Measurements from ENCODE around the gene STS.

The STS gene

DNA sequence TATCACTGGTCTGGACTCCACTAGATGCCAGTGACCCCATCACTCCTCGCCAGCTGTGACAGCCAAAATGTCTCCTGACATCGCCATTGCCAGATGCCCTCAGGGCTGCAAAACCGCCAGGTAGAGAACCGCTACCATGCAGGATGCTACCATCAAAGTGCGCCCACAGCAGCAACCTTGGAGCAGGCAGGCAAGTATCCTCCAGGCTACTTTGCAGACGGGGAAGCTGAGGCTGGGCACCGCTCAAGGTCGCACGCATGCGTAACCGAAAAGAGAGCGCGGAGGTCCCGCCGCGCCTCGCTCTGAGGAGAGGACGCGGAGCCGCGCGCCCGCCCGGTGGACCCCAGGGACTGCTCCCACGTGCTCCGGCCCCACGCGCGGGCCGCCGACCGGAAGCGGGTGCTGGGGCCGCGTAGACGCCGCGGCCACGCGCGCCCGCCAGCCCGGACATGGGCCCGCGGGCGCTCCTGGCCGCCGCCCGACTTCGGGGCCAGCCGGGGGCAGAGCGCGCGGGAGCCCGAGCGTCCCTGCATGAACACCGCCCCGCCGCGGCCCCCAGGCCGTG is at the start of gene STS:
Gene STS, plus strand, starts transcription at position 300 of the 565 bp plus-strand sequence. CDS start 105,488 bp downstream, outside the sequence.
- peak; percentile 4 for DNase-seq

DNA sequence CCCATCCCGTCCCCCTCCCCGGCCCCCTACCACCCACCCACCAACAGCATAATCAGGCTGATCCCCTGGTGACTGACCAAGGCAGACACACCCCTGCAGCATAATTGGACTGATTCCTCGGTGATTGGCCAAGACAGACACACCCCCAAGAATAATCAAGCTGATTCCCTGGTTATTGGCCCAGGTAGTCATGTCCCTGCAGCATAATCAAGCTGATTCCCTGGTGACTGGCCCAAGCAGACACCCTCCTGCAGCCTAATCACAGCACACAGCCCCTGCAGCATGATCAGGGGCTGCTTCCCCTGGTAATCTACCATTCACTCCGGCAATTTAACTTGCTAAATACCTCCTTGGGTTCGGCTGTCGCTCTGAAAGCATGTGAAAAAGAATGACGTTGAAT is 47.5 kb upstream of the STS start:
- DNase-seq: no peak

DNA sequence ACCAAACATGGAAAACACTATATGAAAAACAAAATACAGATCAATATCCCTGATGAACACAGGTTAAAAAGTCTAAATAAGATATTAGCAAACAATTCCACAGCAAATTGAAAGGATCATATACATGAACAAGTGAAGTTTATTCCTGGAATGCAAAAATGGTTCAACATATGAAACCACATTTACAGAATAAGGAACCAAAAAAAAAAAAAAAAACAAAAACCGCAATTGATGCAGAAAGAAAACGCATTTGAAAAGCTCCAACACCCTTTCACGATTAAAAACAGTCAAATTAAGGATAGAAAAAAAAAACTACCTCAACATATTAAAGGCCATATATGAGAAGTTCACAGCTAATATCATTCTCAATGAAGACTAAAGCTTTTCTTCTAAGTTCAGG is 45.4 kb upstream of the STS start:
- no peak for DNase-seq

- DNase-seq: no peak
Measured at GRCh38 chrX:7106649-7107048, 40.9 kb upstream of the STS start.

- no peak for DNase-seq
Measured at GRCh38 chrX:7108030-7108429, 39.5 kb upstream of the STS start.

GRCh38 chrX:7109049-7109531 is 38.4 kb upstream of the STS start:
- DNase-seq: no peak

- DNase-seq: no peak
Measured at GRCh38 chrX:7109838-7110793, 37.4 kb upstream of the STS start.

- no peak for DNase-seq
Measured at GRCh38 chrX:7110821-7111276, 36.7 kb upstream of the STS start.

DNA sequence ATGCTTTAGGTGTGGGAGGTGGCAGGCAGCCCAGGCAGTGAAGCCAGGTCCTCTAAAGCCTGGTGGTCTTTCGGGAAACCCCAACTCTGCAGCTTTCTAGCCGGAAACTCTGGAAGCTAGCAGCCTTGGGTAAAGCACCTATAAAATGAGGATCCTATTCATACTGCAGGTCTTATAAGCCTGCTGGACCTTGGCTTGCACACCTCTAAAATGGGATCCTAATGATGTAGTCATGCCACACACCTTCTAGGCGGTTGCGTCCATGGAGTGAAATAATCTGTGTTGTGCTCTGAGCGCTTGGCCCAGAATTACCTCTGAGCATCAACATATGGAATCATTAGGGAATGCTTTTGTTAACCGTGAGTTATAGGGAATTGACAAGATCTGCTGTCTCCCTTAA is 36.0 kb upstream of the STS start:
- DNase-seq: no peak

DNA sequence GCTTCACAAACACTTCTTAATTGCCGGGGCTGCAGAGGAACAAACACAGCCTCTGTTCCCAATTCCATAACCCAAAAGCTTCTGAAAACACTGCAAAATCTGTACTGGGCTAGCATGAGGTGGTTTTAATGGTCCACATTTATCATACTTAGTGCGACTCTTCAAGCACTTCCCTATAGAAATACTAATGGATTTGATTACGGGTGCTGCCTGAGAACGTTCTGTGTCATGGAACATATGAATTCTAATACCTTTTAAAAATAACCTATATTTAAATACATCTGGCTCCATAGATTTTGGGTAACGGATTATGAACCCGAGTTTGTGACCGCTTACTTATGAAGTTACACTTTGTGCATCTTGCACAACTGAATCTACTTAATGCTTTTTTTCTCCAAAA is 35.4 kb upstream of the STS start:
- DNase-seq: no peak

GRCh38 chrX:7115557-7115956 is 32.0 kb upstream of the STS start:
- DNase-seq: no peak

GRCh38 chrX:7116081-7116480 is 31.4 kb upstream of the STS start:
- DNase-seq: no peak

DNA sequence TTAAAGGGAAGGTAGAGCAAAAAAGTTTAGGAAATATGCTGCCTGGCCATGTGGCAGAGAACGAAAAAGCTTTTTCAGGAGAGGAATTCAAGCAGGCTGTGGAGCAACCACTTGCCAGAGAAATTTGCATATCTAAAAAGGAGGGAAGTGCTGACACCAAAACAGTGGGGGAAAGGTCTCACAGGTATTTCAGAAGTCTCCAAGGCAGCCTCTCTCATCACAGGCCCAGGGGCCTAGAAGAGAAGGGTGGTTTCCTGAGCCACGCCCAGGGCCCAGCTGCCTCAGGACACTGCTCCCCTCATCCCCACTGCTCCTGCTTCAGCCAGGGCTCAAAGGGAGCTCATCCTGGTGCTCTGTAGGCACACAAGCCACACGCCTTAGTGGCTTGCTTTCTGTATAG is 29.9 kb upstream of the STS start:
- no peak for DNase-seq

- DNase-seq: no peak
Measured at GRCh38 chrX:7119950-7120877, 27.3 kb upstream of the STS start.

- DNase-seq: no peak
Measured at GRCh38 chrX:7120878-7121219, 26.7 kb upstream of the STS start.

GRCh38 chrX:7127056-7127455 is 20.5 kb upstream of the STS start:
- no peak for DNase-seq

DNA sequence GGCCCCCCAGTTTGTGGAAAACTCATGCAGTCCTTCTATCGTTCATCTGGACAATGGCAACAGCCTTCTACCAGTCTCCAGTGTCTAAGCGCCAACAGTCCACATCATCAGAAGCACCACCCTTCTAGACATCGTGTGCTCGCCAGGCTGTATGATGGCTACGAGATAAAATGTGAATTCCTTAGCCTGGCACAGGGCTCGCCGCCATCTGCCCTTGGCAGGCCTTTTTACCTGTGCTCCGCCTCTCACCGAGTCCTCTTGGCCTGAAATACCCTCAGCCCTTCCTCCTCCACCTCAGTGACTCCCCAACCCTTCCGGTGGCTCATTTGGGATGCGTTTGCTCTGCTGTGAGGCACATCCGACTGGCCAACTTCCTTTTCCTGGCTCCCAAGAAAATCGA is 15.9 kb upstream of the STS start:
- no peak for DNase-seq

DNA sequence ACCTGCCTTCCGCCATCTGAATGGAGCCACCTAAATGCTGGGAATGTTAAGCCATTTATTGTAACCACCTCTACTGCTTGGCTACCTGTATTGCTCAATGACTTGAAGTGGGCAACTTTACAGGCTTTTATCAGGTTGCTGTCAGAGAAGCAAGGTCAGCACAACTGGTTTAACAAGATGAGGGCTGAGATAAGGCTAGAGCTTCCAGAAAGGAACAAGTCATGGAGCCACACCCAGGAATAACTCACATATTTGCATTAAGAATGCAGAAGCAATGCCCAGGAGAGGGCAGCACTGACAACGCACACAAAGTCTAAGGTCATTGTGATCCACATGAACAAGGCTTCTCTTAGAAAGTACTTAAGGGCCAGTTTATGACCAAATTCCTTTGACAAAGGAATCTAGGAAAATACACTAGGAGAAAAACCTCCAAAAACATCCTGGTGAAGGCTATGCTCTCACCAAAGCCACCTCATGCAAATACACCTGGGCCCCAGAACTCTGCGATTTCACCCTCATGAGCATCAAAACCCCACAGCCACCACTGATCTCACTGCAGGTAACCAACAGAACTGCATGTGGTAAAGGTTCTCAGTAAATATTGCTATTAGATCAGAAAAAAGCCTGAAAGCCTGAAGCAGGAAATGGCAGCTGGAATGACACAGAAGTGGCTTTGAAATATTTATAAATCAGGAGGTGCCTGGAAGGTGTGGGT is 15.0 kb upstream of the STS start:
- DNase-seq: no peak

GRCh38 chrX:7133050-7133440 is 14.5 kb upstream of the STS start:
- no peak for DNase-seq

DNA sequence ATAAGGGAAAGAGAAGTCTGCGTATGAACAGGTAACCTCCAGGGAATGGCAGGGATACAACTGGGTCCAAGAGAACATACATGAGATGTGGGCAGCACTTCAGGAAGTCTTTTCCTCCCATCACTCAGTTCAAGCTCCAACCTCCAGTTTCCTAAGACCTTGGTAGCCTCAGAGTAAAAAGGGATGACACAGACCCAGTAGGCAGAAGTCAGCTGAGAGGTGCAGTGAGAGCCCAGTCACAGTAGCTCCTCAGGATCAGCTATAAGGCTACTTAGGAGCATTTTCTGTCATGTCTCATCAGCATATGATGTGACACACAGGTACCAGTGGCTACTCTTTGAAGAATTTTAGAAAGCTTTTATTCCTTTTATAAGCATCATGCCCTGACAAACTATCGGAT is 12.5 kb upstream of the STS start:
- DNase-seq: no peak

GRCh38 chrX:7139202-7140081 is 8.1 kb upstream of the STS start:
- DNase-seq: no peak

- DNase-seq: no peak
Measured at GRCh38 chrX:7143076-7143475, 4.4 kb upstream of the STS start.
